Astrocyte (in vitro differentiated cells and primary cell): ENCODE data around the gene SCN10A. TPM values are rescaled to one million over a fixed set of nuclear protein-coding genes. Genes with fewer than 3 reads are reported as not detected.

Experiments used
- DNase-seq: peaks from one replicate; pipeline ENCODE4 v3.0.0-alpha.2; 2010; ENCODE audit warnings: low read depth
- FAIRE-seq: peaks from 2 replicates; lab custom pipeline; 2011; peaks lifted over from hg19 to GRCh38; lab: Jason Lieb, UNC
- H2AFZ ChIP-seq: 2 replicates; pipeline ENCODE4 v1.6.0; 2012; ENCODE audit warnings: low read depth, low read length, inconsistent platforms
- H3K27ac ChIP-seq: 2 replicates; pipeline ENCODE4 v1.5.1; 2011; ENCODE audit warnings: low read depth, low read length, inconsistent platforms
- H3K27me3 ChIP-seq: 2 replicates; pipeline ENCODE4 v1.6.0; 2011; ENCODE audit warnings: low read length, inconsistent platforms; ENCODE audit not compliant: insufficient read depth
- H3K36me3 ChIP-seq: 2 replicates; pipeline ENCODE4 v1.5.1; 2011; ENCODE audit warnings: low read length, inconsistent platforms; ENCODE audit not compliant: insufficient read depth
- H3K4me1 ChIP-seq: 2 replicates; pipeline ENCODE4 v1.5.1; 2011; ENCODE audit warnings: low read length, inconsistent platforms; ENCODE audit not compliant: insufficient read depth
- H3K4me2 ChIP-seq: 2 replicates; pipeline ENCODE4 v1.6.0; 2012; ENCODE audit warnings: low read length, inconsistent platforms
- H3K4me3 ChIP-seq: 2 replicates; pipeline ENCODE4 v1.5.1; 2011; ENCODE audit warnings: low read depth, mild to moderate bottlenecking, low read length, inconsistent platforms; ENCODE audit not compliant: insufficient read depth
- H3K79me2 ChIP-seq: 2 replicates; pipeline ENCODE4 v1.6.0; 2012; ENCODE audit warnings: mild to moderate bottlenecking, low read length, inconsistent platforms; ENCODE audit not compliant: insufficient read depth
- H3K9ac ChIP-seq: 2 replicates; pipeline ENCODE4 v1.6.0; 2012; ENCODE audit warnings: mild to moderate bottlenecking, low read length, inconsistent platforms
- H3K9me3 ChIP-seq: 2 replicates; pipeline ENCODE4 v1.5.1; 2012; ENCODE audit warnings: low read depth, mild to moderate bottlenecking, low read length, inconsistent platforms; ENCODE audit not compliant: insufficient read depth
- H4K20me1 ChIP-seq: 2 replicates; pipeline ENCODE4 v1.6.0; 2012; ENCODE audit warnings: low read length, inconsistent platforms; ENCODE audit not compliant: insufficient read depth
- H3K27ac Mint-ChIP-seq: one replicate; pipeline ENCODE4 v1.8.0; 2021; ENCODE audit warnings: mild to moderate bottlenecking, mixed read lengths; ENCODE audit not compliant: unreplicated experiment
- H3K27me3 Mint-ChIP-seq: one replicate; pipeline ENCODE4 v1.8.0; 2021; ENCODE audit warnings: low read depth, mixed read lengths; ENCODE audit not compliant: unreplicated experiment
- H3K36me3 Mint-ChIP-seq: one replicate; pipeline ENCODE4 v1.8.0; 2021; ENCODE audit warnings: low read depth, mixed read lengths; ENCODE audit not compliant: unreplicated experiment
- H3K4me1 Mint-ChIP-seq: one replicate; pipeline ENCODE4 v1.8.0; 2021; ENCODE audit warnings: low read depth, mixed read lengths; ENCODE audit not compliant: unreplicated experiment
- H3K4me3 Mint-ChIP-seq: one replicate; pipeline ENCODE4 v1.8.0; 2021; ENCODE audit warnings: mild to moderate bottlenecking, moderate library complexity, mixed read lengths; ENCODE audit not compliant: unreplicated experiment
- H3K9me3 Mint-ChIP-seq: one replicate; pipeline ENCODE4 v1.8.0; 2021; ENCODE audit warnings: mild to moderate bottlenecking, mixed read lengths; ENCODE audit not compliant: unreplicated experiment
- EZH2 ChIP-seq: IDR thresholded peaks from 2 replicates; pipeline ENCODE4 v1.6.1; 2012; ENCODE audit warnings: mild to moderate bottlenecking, low read length, inconsistent platforms; ENCODE audit not compliant: insufficient read depth
- total RNA-seq: library from RNA; stranded (reverse); gene quantifications from 2 replicates; pipeline ENCODE4 v1.2.1, GENCODE V29; 2021
- TF ChIP-seq, protein P1 (sequence below): IDR thresholded peaks from 2 replicates; pipeline ENCODE4 v1.5.1; 2011; ENCODE audit warnings: low read depth, mild to moderate bottlenecking, inconsistent platforms, low read length, moderate library complexity; ENCODE audit not compliant: insufficient read depth

The SCN10A gene
- total RNA-seq, 1 donor from 2014 or later: not detected

DNA sequence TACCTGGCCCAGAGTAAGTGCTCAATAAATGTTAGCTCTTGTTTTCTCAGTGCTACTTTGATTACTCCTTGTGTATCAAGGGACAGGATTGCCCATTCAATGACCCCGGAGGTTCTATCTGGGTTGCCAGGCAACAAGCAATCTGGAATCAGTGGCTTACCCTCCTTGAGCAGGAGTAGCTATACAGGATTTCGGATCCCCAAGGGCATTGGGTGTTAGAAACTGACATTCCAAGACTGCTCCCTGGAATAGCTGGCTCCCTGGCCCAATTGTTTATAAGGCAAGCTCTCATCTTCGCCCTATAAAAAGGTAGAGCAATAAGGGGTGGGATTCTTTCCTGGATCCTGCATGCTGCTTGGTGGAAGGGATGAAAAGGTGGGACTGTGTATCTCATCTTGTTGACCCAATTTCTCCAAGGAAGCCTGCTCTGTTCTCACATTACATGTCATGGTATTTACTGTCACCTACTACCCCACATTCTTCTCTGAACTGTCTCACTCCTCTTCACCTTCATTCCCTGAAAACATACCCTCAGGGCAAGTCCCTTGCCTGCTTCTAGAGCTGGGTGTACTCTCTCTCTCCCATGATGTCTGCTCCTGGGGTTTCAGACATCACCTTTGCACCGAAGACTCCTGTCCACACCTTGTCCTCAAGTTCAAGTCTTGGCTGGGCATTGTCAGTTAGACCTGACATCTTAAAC lies 26.4 kb upstream of the SCN10A start:
- Histone ChIP-seq H3K79me2 (no peaks in the 10 kb centered on the region), H3K4me1 (no peaks in the 10 kb centered on the region), H3K36me3 (no peaks in the 10 kb centered on the region), H3K9ac (no peak overlapping the region), H3K4me3 (no peak overlapping the region), H3K9me3 (no peaks in the 10 kb centered on the region), H4K20me1 (no peaks in the 10 kb centered on the region), H3K27me3 (peaks cover 14% of the 10 kb centered on the region), H3K27ac (no peak overlapping the region), H2AFZ (no peak overlapping the region), H3K4me2 (no peak overlapping the region)
- Mint-ChIP-seq H3K4me3 (no peak overlapping the region), H3K9me3 (no peaks in the 10 kb centered on the region), H3K27me3 (peaks cover 32% of the 10 kb centered on the region), H3K36me3 (no peaks in the 10 kb centered on the region), H3K27ac (no peak overlapping the region), H3K4me1 (no peaks in the 10 kb centered on the region)
- DNase-seq (no peak), FAIRE-seq (no peak)
- TF ChIP-seq, protein P1, sequence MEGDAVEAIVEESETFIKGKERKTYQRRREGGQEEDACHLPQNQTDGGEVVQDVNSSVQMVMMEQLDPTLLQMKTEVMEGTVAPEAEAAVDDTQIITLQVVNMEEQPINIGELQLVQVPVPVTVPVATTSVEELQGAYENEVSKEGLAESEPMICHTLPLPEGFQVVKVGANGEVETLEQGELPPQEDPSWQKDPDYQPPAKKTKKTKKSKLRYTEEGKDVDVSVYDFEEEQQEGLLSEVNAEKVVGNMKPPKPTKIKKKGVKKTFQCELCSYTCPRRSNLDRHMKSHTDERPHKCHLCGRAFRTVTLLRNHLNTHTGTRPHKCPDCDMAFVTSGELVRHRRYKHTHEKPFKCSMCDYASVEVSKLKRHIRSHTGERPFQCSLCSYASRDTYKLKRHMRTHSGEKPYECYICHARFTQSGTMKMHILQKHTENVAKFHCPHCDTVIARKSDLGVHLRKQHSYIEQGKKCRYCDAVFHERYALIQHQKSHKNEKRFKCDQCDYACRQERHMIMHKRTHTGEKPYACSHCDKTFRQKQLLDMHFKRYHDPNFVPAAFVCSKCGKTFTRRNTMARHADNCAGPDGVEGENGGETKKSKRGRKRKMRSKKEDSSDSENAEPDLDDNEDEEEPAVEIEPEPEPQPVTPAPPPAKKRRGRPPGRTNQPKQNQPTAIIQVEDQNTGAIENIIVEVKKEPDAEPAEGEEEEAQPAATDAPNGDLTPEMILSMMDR: no peak
- TF ChIP-seq EZH2: no peak

DNA sequence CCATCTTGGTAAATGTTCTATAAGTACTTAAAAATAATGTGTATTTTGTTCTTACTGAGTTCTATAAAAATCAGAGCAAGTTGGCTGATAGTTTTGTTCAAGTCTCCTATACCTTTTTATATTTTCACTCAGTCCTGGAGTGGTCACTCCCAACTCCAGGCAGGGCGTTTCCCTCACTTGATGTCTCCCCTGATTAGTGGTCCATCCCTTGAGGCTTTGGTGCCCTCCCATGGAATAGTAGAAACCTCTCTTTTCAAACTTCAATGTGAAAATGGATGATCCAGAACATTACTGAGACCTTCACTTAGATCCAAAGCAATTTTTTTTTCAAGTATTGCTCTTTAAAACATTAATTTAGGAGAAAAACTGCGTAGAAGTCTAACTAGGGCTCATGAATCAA lies 25.0 kb upstream of the SCN10A start:
- DNase-seq (no peak), FAIRE-seq (no peak)
- no peaks in the 10 kb centered on the region for H3K79me2 ChIP-seq
- H2AFZ ChIP-seq: no peak overlapping the region
- H3K27me3 ChIP-seq: peaks cover 14% of the 10 kb centered on the region
- H3K27ac ChIP-seq: no peak overlapping the region
- H3K36me3 ChIP-seq: no peaks in the 10 kb centered on the region
- H4K20me1 ChIP-seq: no peaks in the 10 kb centered on the region
- Mint-ChIP-seq H3K27ac (no peak overlapping the region), H3K9me3 (no peaks in the 10 kb centered on the region), H3K4me1 (peaks cover 5% of the 10 kb centered on the region), H3K27me3 (peaks cover 31% of the 10 kb centered on the region), H3K36me3 (no peaks in the 10 kb centered on the region), H3K4me3 (no peak overlapping the region)
- peaks cover 3% of the 10 kb centered on the region for H3K4me1 ChIP-seq
- H3K9me3 ChIP-seq: no peaks in the 10 kb centered on the region
- H3K4me2 ChIP-seq: no peak overlapping the region
- no peak overlapping the region for H3K9ac ChIP-seq
- TF ChIP-seq EZH2: no peak
- TF ChIP-seq, protein P1: no peak
- no peak overlapping the region for H3K4me3 ChIP-seq

DNA sequence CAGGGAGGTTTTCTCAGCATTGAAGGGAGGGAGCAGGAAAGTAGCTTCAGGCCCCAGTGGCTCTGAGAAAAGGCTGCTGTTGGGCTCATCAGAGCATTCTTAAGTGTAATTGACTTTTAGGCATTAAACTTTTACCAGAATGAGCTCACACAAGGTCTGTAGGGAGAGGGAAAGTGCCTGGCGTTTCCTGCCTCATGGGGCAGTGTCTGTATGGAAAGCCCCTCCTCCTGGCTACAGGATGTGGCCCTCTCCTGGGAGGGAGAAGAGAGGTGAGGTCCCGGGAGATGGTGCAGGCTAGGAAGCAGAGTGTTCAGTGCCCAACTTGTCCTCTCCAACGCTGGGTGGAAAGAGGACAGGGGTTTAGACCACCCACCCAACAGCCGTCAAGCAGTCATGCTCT lies 21.3 kb upstream of the SCN10A start:
- H4K20me1 ChIP-seq: no peaks in the 10 kb centered on the region
- no peak overlapping the region for H3K4me3 ChIP-seq
- no peak overlapping the region for H3K27ac Mint-ChIP-seq

More for the DNA sequence above, 21.3 kb upstream of the SCN10A start:
- no peak overlapping the region for H3K4me3 Mint-ChIP-seq
- H3K27me3 Mint-ChIP-seq: peaks cover 12% of the 10 kb centered on the region
- peaks cover 19% of the 10 kb centered on the region for H3K4me1 Mint-ChIP-seq
- H3K9me3 Mint-ChIP-seq: no peaks in the 10 kb centered on the region
- FAIRE-seq (no peak), DNase-seq (no peak)
- H3K36me3 ChIP-seq: no peaks in the 10 kb centered on the region
- TF ChIP-seq EZH2: no peak
- TF ChIP-seq, protein P1: no peak
- peaks cover 27% of the 10 kb centered on the region for H3K4me1 ChIP-seq
- no peaks in the 10 kb centered on the region for H3K36me3 Mint-ChIP-seq
- H3K79me2 ChIP-seq: no peaks in the 10 kb centered on the region
- no peak overlapping the region for H3K9ac ChIP-seq
- H2AFZ ChIP-seq: no peak overlapping the region
- H3K27ac ChIP-seq: no peak overlapping the region
- H3K27me3 ChIP-seq: peaks cover 6% of the 10 kb centered on the region
- H3K4me2 ChIP-seq: no peak overlapping the region
- no peaks in the 10 kb centered on the region for H3K9me3 ChIP-seq
